Choroid plexus epithelial cell (primary cell): ENCODE data around the gene MYO1D.

Experiments
- DNase-seq: peaks from one replicate; pipeline ENCODE4 v3.0.0-alpha.2; 2010; ENCODE audit warnings: low read depth
- H3K4me3 ChIP-seq: 2 replicates; pipeline ENCODE4 v1.5.1; 2011; ENCODE audit warnings: low read depth, mild to moderate bottlenecking, control low read depth, low read length, moderate library complexity
- CTCF ChIP-seq: conservative IDR thresholded peaks from 2 replicates; pipeline ENCODE4 v1.5.1; 2011; ENCODE audit warnings: low read depth, mild to moderate bottlenecking, control low read depth, inconsistent platforms, low read length, moderate library complexity

MYO1D gene

GRCh38 chr17:32660496-32660985 is 216.4 kb downstream of the MYO1D start:
- TF ChIP-seq CTCF = no peak
- H3K4me3 ChIP-seq = no peak overlapping the region
- DNase-seq = no peak

GRCh38 chr17:32659419-32659842 is 217.5 kb downstream of the MYO1D start:
- peak; percentile 97 for TF ChIP-seq CTCF
- DNase-seq = peak; percentile 86

GRCh38 chr17:32658470-32659418 is 218.2 kb downstream of the MYO1D start:
- DNase-seq = no peak
- H3K4me3 ChIP-seq = no peak overlapping the region
- no peak for TF ChIP-seq CTCF

More at GRCh38 chr17:32659419-32659842, 217.5 kb downstream of the MYO1D start:
- no peak overlapping the region for H3K4me3 ChIP-seq

- H3K4me3 ChIP-seq = no peak overlapping the region
- DNase-seq = no peak
- TF ChIP-seq CTCF = no peak
Measured at GRCh38 chr17:32656886-32657285, 220.0 kb downstream of the MYO1D start.

- TF ChIP-seq CTCF = no peak
- H3K4me3 ChIP-seq = no peak overlapping the region
- DNase-seq = no peak
Measured at GRCh38 chr17:32654324-32654723, 222.6 kb downstream of the MYO1D start.

- no peak for DNase-seq
- no peak for TF ChIP-seq CTCF
Measured at GRCh38 chr17:32651084-32651483, 225.8 kb downstream of the MYO1D start.

More at GRCh38 chr17:32651084-32651483, 225.8 kb downstream of the MYO1D start:
- no peak overlapping the region for H3K4me3 ChIP-seq
